Measurements from ENCODE around the gene SLC17A7.

The SLC17A7 gene

DNA sequence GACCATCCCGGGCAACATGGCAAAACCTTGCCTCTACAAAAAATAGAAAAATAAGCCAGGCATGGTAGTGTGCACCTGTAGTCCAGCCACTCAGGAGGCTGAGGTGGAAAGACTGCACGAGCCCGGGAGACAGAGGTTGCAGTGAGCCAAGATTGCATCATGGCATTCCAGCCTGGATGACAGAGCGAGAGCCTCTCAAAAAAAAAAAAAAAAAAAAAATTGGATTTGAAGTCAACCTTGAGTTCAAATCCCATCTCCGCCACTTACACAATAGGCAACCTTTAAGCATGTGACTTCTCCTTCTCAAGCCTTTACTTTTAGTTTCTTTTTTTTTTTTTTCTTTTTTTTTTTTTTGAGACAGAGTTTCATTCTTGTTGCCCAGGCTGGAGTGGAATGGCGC lies 41.3 kb downstream of the SLC17A7 start:
- Histone ChIP-seq H3K4ac (ENCODE audit: low read depth, low read length) (no peak overlapping the region), H3K4me3 (ENCODE audit: low read length) (no peak overlapping the region), H3K23ac (ENCODE audit: low read length) (no peak overlapping the region), H3K27ac (ENCODE audit: low read depth, low read length) (no peak overlapping the region), H3K79me1 (ENCODE audit: low read length) (no peaks in the 10 kb centered on the region), H3K4me2 (ENCODE audit: low read length) (no peak overlapping the region), H3K27me3 (ENCODE audit: insufficient read depth, low read length, poor library complexity) (no peaks in the 10 kb centered on the region), H2BK120ac (ENCODE audit: low read depth, low read length) (no peak overlapping the region), H2AK5ac (ENCODE audit: low read length) (no peak overlapping the region), H3K4me1 (ENCODE audit: control insufficient read depth, low read depth, low read length) (peaks cover 9% of the 10 kb centered on the region), H2BK5ac (ENCODE audit: low read length) (no peak overlapping the region), H2BK15ac (replicated peaks; ENCODE audit: low read depth) (no peak overlapping the region), H3K56ac (ENCODE audit: low read length) (no peak overlapping the region), H4K8ac (ENCODE audit: low read depth, low read length) (no peak overlapping the region), H3K9ac (ENCODE audit: low read length) (no peak overlapping the region), H3K79me2 (ENCODE audit: control insufficient read depth, insufficient read depth, low read length) (no peaks in the 10 kb centered on the region), H4K5ac (ENCODE audit: low read length) (no peak overlapping the region), H3K18ac (ENCODE audit: low read length) (no peak overlapping the region), H3K36me3 (ENCODE audit: control insufficient read depth, insufficient read depth, low read length) (no peaks in the 10 kb centered on the region)
- WGBS (ENCODE audit: extremely low coverage, insufficient coverage, low lambda C conversion rate), result no CpG with 5 or more reads among the region's 6 CpGs
- no peak for DNase-seq

DNA sequence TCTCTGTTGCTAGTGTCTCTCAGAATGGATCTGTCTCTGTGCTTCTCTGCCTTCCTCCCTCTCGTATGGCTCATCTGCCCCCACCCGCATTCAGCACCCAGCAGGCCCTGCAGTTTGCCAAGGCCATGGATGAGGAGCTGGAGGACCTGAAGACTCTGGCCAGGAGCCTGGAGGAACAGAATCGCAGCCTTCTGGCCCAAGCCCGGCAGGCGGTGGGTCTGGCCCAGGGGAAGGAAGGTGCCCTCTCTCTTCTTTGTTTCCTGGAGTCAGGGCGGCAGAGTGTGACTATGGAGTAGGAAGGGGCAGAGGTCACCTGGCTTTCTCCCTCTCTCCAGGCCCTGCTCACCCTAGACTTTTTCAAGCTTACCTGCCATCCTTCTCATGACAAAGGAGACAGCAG lies 42.4 kb downstream of the SLC17A7 start:
- Histone ChIP-seq H3K27me3 (ENCODE audit: insufficient read depth, low read length, poor library complexity) (no peaks in the 10 kb centered on the region), H3K4ac (ENCODE audit: low read depth, low read length) (no peak overlapping the region), H2BK120ac (ENCODE audit: low read depth, low read length) (no peak overlapping the region), H3K79me2 (ENCODE audit: control insufficient read depth, insufficient read depth, low read length) (no peaks in the 10 kb centered on the region), H3K9ac (ENCODE audit: low read length) (no peak overlapping the region), H2BK15ac (replicated peaks; ENCODE audit: low read depth) (no peak overlapping the region), H3K18ac (ENCODE audit: low read length) (no peak overlapping the region), H3K4me1 (ENCODE audit: control insufficient read depth, low read depth, low read length) (peaks cover 4% of the 10 kb centered on the region), H3K4me2 (ENCODE audit: low read length) (no peak overlapping the region), H3K36me3 (ENCODE audit: control insufficient read depth, insufficient read depth, low read length) (no peaks in the 10 kb centered on the region), H3K4me3 (ENCODE audit: low read length) (no peak overlapping the region), H2BK5ac (ENCODE audit: low read length) (no peak overlapping the region), H4K5ac (ENCODE audit: low read length) (no peak overlapping the region), H3K56ac (ENCODE audit: low read length) (no peak overlapping the region), H3K79me1 (ENCODE audit: low read length) (no peaks in the 10 kb centered on the region), H4K8ac (ENCODE audit: low read depth, low read length) (no peak overlapping the region), H2AK5ac (ENCODE audit: low read length) (no peak overlapping the region), H3K27ac (ENCODE audit: low read depth, low read length) (no peak overlapping the region), H3K23ac (ENCODE audit: low read length) (no peak overlapping the region)
- no peak for DNase-seq
- WGBS (ENCODE audit: extremely low coverage, insufficient coverage, low lambda C conversion rate), result no CpG with 5 or more reads among the region's 6 CpGs

DNA sequence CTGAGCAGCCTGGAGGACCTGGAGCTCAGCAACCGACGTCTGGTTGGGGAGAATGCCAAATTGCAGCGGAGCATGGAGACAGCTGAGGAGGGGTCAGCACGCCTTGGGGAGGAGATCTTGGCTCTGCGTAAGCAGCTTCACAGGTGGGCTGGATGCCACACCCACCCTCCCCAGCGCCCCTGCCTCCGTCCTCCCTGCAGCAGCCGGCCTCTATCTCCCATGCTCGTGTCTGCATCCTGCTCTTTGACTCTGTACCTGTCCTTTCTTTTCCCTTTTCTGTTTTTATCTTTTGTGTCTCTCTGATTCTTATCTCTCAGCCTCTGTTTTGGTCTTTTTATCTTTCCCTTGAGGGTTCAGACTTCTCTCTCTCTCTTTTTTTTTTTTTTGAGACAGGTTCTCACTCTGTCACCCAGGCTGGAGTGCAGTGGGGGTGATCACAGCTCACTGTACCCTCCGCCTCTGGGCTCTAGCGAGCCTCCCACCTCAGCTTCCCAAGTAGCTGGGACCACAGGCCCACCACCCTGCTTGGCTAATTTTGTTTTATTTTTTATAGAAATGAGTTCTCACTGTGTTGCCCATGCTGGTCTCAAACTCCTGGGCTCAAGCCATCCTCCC lies 43.2 kb downstream of the SLC17A7 start:
- Histone ChIP-seq H2BK5ac (ENCODE audit: low read length) (no peak overlapping the region), H2BK120ac (ENCODE audit: low read depth, low read length) (no peak overlapping the region), H3K56ac (ENCODE audit: low read length) (no peak overlapping the region), H3K4me1 (ENCODE audit: control insufficient read depth, low read depth, low read length) (no peaks in the 10 kb centered on the region), H2AK5ac (ENCODE audit: low read length) (no peak overlapping the region), H3K23ac (ENCODE audit: low read length) (no peak overlapping the region), H4K5ac (ENCODE audit: low read length) (no peak overlapping the region), H3K18ac (ENCODE audit: low read length) (no peak overlapping the region), H3K9ac (ENCODE audit: low read length) (no peak overlapping the region), H3K36me3 (ENCODE audit: control insufficient read depth, insufficient read depth, low read length) (no peaks in the 10 kb centered on the region), H3K4ac (ENCODE audit: low read depth, low read length) (no peak overlapping the region), H4K8ac (ENCODE audit: low read depth, low read length) (no peak overlapping the region), H3K79me1 (ENCODE audit: low read length) (no peaks in the 10 kb centered on the region), H3K79me2 (ENCODE audit: control insufficient read depth, insufficient read depth, low read length) (no peaks in the 10 kb centered on the region), H2BK15ac (replicated peaks; ENCODE audit: low read depth) (no peak overlapping the region), H3K27me3 (ENCODE audit: insufficient read depth, low read length, poor library complexity) (no peaks in the 10 kb centered on the region), H3K27ac (ENCODE audit: low read depth, low read length) (no peak overlapping the region), H3K4me3 (ENCODE audit: low read length) (no peak overlapping the region), H3K4me2 (ENCODE audit: low read length) (no peak overlapping the region)
- DNase-seq, result no peak
- WGBS (ENCODE audit: extremely low coverage, insufficient coverage, low lambda C conversion rate), result no CpG with 5 or more reads among the region's 11 CpGs

DNA sequence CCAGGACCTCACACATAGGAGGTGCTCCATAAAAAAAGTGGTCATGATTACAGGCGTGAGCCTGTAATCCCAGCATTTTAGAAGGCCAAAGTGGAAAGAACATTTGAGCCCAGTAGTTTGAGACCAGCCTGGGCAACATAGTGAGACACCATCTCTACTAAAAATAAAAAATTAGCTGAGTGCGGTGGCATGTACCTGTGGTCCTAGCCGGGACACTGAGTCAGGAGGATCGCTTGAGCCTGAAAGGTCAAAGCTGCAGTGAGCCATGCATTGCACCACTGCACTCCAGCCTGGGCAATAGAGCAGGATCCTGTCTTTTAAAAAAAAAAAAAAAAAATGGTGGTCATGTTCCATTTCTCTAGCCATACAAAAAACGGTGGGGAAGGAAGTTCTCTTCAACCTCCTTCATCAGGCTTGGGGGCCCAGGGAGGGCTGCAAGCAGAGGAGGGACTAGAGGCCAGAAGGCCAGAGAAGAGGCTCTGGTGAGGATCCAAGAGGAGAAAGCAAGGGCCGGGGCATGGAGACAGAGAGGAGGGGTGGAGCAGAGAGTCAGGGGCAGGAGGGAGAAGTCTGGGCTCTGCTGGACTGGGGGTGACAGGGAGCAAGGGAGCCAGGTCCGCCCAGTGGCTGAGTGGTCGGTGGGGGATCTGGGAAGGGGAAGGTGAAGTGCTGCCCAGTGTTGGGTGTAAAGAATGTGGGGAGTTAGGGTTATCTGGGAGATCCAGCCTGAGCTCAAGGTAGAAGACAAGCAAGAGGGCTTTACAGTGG lies 44.4 kb downstream of the SLC17A7 start:
- no peaks in the 10 kb centered on the region for H3K27me3 ChIP-seq (ENCODE audit: insufficient read depth, low read length, poor library complexity)
- H3K4me2 ChIP-seq (ENCODE audit: low read length), result no peak overlapping the region
- H3K56ac ChIP-seq (ENCODE audit: low read length), result no peak overlapping the region
- no peak for DNase-seq
- H3K27ac ChIP-seq (ENCODE audit: low read depth, low read length), result no peak overlapping the region
- WGBS (ENCODE audit: extremely low coverage, insufficient coverage, low lambda C conversion rate), result no CpG with 5 or more reads among the region's 8 CpGs
- no peaks in the 10 kb centered on the region for H3K79me2 ChIP-seq (ENCODE audit: control insufficient read depth, insufficient read depth, low read length)
- no peak overlapping the region for H3K23ac ChIP-seq (ENCODE audit: low read length)
- H3K9ac ChIP-seq (ENCODE audit: low read length), result no peak overlapping the region
- no peak overlapping the region for H3K4ac ChIP-seq (ENCODE audit: low read depth, low read length)
- no peak overlapping the region for H4K8ac ChIP-seq (ENCODE audit: low read depth, low read length)
- no peak overlapping the region for H2BK15ac ChIP-seq (replicated peaks; ENCODE audit: low read depth)
- H3K79me1 ChIP-seq (ENCODE audit: low read length), result no peaks in the 10 kb centered on the region
- H3K4me3 ChIP-seq (ENCODE audit: low read length), result no peak overlapping the region
- H3K36me3 ChIP-seq (ENCODE audit: control insufficient read depth, insufficient read depth, low read length), result no peaks in the 10 kb centered on the region
- H2AK5ac ChIP-seq (ENCODE audit: low read length), result no peak overlapping the region
- no peak overlapping the region for H3K18ac ChIP-seq (ENCODE audit: low read length)
- no peak overlapping the region for H4K5ac ChIP-seq (ENCODE audit: low read length)
- no peak overlapping the region for H2BK120ac ChIP-seq (ENCODE audit: low read depth, low read length)
- no peak overlapping the region for H2BK5ac ChIP-seq (ENCODE audit: low read length)
- H3K4me1 ChIP-seq (ENCODE audit: control insufficient read depth, low read depth, low read length), result no peaks in the 10 kb centered on the region

DNA sequence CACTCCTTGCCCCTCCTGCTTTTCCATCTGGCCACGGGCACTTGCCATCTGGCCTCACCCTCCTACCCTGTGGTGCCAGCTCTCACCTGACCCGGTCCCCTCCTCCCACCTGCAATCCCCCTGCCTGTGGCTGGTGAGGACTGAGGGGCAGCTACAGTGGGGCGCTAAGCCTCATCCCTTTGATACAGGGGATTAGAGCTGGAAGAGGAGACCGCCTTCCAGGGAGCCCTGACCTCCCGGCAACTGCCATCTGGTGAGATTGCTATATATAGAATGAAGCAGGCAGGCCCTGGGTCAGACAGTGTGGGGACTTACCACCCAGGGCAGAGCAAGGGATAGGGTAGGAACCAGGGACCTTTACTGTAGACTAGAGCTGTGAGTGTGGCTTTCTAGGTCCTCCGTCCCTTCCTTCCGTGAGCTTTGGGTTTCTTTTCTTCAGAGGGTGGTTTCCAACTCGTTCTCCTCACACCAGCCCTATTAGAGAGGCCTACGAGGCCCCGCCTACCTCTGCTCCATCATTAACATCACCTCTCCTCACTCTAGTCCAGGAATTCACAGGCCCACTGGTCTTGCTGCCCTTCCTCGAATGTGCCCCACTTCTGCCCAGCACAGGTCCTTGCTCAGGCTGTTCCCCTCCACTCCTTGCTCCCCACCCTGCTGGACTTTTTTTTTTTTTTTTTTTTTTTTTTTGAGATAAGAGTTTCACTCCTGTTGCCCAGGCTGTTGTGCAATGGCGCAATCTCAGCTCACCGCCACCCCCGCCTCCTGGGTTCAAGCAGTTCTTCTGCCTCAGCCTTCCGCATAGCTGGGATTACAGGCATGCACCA lies 45.5 kb downstream of the SLC17A7 start:
- Histone ChIP-seq H3K79me1 (ENCODE audit: low read length) (no peaks in the 10 kb centered on the region), H3K4me2 (ENCODE audit: low read length) (no peak overlapping the region), H3K56ac (ENCODE audit: low read length) (peak overlapping the region; percentile 6), H4K8ac (ENCODE audit: low read depth, low read length) (no peak overlapping the region), H3K4ac (ENCODE audit: low read depth, low read length) (no peak overlapping the region), H3K27me3 (ENCODE audit: insufficient read depth, low read length, poor library complexity) (no peaks in the 10 kb centered on the region), H3K27ac (ENCODE audit: low read depth, low read length) (no peak overlapping the region), H2BK15ac (replicated peaks; ENCODE audit: low read depth) (no peak overlapping the region), H2BK120ac (ENCODE audit: low read depth, low read length) (no peak overlapping the region), H3K79me2 (ENCODE audit: control insufficient read depth, insufficient read depth, low read length) (no peaks in the 10 kb centered on the region), H3K9ac (ENCODE audit: low read length) (no peak overlapping the region), H2BK5ac (ENCODE audit: low read length) (no peak overlapping the region), H3K4me3 (ENCODE audit: low read length) (no peak overlapping the region), H3K18ac (ENCODE audit: low read length) (no peak overlapping the region), H3K4me1 (ENCODE audit: control insufficient read depth, low read depth, low read length) (no peaks in the 10 kb centered on the region), H4K5ac (ENCODE audit: low read length) (no peak overlapping the region), H3K23ac (ENCODE audit: low read length) (no peak overlapping the region), H2AK5ac (ENCODE audit: low read length) (no peak overlapping the region), H3K36me3 (ENCODE audit: control insufficient read depth, insufficient read depth, low read length) (no peaks in the 10 kb centered on the region)
- WGBS (ENCODE audit: extremely low coverage, insufficient coverage, low lambda C conversion rate), result no CpG with 5 or more reads among the region's 15 CpGs
- DNase-seq, result no peak
